ENCODE data around the gene PER1.

- TF ChIP-seq CTCF (conservative IDR thresholded peaks at IDR 0.05; ENCODE audit: low read depth, low read length) (no peak), EZH2 (IDR thresholded peaks at IDR 0.05; ENCODE audit: low read length, unreplicated experiment) (no peak), EZH2phosphoT487 (IDR thresholded peaks at IDR 0.05; ENCODE audit: borderline replicate concordance, low read length) (no peak)
Measured at GRCh38 chr17:8153525-8153956, 1.3 kb upstream of the PER1 start.
